ENCODE data around the gene PTGR2.
"Not testable (repeated sequence)": the region's sequence is repeated elsewhere in the genome, so short reads cannot be mapped to it uniquely, and the experiment has no call there.

Gene PTGR2

DNA sequence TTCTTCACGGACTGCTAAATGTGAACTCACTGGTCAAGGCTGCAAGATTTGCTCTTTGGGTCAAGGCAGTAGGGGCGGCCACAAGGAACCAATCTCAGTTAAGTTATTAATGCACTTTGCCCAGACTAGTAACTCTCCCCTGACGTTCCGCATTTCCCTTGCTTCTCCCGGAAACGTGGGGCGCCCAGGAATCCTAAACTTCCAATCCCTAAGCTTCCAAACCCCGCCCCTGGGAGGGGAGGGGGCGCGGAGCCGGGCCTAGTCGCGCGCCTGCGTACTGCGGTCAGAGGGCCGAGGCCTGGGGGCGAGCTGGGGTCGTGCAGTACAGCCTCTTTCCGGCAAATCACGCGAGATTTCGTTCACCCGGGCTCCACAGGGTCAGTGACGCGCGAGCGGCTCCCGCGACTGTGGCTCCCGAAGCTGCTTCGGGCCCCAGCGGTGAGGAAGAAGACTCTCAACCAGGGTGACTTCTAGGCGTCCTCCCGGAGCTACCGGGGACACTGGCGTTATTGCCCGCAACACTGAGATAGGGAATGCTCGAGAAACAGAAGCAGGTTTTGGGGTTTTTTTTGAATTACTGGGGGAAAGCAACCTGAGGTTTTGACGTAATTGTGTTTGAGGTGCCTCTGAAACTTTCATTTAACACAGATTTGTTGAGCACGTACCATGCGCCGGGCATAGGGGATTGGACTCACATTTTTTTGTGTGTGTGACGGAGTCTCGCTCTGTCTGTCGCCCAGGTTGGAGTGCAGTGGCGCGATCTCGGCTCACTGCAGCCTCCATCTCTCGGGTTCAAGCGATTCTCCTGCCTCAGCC lies at the start of gene PTGR2:
Gene PTGR2, plus strand, starts transcription at position 265 of the 816 bp plus-strand sequence. CDS start 7,032 bp downstream, outside the sequence.
- DNase-seq: peak; percentile 99

DNA sequence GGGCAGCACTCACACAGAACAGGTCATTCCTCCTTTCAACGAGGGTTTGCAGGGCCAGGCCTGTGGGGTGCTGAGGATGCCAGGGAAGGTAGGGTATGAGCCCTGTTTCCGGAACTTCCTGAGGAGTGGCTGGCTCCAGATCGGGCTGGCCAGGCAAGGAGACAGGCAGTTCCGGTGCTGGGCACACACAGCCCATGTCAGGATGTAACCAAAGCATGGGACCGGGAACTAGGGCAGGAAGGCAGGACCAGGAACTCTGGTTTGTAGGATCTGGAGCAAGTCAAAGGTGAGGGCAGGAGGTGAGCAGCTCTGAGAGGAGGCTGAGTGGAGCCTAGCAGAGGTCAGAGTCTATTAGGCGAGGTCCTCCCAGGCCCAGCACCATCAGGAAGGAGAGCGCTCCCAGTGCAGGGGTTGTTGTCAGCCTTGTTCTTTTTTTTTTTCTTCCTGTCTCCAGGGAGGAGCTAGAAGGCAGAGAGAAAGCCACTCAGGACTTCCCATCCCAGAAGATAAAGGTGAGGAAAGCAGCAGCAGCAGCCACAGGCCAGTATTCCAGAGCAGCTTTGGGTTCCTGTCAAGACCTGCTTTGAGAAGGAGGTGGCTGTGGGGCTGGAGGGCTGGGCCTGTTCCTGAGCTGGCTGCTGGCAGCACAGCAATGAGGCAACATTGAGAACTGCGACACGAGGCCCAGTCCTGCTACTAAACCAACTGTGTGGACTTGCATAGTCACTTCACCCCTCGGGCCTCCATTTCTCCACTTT lies 49.0 kb upstream of the PTGR2 start:
- peak; percentile 86 for DNase-seq

GRCh38 chr14:73804636-73805035 lies 47.0 kb upstream of the PTGR2 start:
- DNase-seq: no peak

DNA sequence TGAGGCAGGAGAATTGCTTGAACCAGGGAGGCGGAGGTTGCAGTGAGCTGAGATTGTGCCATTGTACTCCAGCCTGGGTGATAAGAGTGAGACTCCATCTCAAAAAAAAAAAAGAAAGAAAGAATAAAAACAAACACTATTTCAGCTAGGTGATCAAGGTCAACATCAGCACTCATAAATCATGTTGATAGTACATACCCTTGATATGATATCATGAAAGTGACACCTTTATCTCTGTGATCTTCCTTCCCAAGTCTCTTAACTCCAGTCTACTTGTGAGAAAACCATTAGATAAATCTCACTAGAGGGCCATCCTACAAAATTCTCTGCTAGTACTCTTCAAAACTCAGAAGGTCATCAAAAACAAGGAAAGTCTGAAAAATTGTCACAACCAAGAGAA lies 44.2 kb upstream of the PTGR2 start:
- no peak for DNase-seq

DNA sequence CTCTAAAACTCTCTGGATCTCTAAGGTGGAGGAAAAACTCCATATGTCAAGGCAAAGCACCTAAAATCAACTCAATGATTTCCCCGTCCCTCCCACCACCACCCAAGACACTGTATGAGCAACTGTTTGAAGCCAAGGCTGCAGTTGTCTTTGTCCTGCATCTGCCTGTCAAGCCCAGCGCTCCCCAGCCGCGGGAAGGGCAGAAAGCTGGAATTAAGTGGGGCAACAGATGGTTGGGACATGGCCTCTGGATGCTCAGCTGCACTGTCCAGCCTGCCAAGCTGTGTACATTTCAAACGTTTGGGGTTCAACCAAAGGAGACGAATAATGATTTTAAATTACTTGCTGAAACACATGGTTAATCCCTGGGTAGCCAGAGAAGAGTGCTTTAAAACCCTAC lies 42.2 kb upstream of the PTGR2 start:
- DNase-seq: no peak

DNA sequence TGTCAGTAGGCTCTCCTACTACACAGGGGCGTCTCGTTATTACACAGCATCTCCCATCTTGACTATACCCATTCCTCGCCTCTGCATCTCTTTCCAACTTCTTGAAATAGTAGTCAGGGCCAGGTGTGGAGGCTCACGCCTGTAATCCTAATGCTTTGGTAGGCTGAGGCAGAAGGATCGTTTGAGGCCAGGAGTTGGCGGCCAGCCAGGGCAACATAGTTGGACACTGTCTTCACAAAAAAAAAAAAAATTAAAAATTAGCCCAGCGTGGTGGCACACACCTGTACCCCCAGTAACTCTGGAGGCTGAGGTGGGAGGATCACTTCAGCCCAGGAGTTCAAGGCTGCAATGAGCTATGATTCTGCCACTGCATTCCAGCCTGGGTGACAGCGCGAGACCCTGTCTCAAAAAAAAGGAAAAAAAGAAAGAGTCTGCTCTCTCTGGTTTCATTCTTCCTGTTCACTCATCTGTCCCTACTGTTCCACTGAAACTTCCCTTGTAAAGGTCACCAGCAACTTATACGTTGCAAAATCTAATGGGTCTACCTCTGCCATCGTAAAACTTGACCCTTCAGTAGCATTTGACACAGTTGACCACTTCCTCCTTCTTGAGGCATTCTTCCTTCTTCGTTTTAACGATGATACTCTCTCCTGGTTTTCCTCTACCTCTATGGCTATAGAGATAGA lies 41.0 kb upstream of the PTGR2 start:
- DNase-seq: no peak

GRCh38 chr14:73811164-73811503 lies 40.5 kb upstream of the PTGR2 start:
- no peak for DNase-seq

DNA sequence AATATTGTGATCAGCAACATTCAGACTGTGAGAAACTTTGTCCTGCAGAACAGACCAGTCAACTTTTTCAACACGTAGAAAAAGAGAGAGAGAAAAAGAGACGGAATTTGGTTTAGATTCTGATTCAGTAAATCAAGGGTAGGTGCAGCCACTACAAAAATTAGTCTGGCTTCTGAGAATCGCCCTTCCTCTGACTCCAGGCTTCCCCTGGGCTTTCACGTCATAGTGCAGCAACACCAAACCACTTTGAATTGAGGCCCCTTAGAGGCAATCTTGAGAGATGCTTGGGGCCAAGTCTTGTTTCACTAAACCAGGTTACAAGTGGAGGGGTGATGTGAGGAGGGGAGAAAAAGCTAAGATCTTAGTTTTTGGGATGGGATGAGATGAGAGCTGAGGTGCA lies 37.5 kb upstream of the PTGR2 start:
- no peak for DNase-seq

DNA sequence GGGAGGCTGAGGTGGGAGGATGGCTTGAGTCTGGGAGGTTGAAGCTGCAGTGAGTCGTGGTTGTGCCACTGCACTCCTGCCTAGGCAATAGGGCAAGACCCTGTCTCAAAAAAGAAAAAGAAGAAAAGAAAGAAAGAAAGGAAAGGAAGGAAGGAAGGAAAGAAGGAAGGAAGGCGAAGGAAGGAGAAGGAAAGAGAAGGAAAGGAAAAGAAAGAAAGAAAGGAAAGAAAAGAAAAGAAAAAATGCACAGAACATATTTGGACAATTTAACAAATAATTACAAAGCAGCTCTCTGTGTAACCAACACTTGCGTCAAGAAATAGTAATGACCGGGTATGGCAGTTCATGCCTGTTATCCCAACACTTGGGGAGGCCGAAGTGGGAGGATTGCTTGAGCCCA lies 35.8 kb upstream of the PTGR2 start:
- no peak for DNase-seq

DNA sequence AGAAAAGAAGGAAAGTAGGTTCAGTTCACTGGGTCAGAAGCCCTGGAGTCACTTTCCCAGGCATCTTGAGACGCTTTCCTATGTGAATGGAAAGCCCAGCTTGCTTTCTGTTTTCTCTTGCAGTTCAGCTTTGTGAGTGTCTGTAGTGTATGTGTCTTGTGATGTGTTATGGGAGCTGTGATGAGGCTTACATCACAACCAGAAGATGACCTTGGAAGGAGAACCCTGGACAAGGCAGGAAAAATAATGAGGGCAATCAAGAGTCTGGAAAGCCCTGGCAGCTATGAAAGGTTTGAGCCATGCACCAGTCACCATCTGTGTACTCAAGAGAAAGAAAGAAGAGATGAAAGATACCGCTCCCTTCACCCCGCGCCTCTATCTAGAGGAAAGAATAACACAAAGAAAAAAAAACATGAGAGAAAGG lies 35.2 kb upstream of the PTGR2 start:
- no peak for DNase-seq

DNA sequence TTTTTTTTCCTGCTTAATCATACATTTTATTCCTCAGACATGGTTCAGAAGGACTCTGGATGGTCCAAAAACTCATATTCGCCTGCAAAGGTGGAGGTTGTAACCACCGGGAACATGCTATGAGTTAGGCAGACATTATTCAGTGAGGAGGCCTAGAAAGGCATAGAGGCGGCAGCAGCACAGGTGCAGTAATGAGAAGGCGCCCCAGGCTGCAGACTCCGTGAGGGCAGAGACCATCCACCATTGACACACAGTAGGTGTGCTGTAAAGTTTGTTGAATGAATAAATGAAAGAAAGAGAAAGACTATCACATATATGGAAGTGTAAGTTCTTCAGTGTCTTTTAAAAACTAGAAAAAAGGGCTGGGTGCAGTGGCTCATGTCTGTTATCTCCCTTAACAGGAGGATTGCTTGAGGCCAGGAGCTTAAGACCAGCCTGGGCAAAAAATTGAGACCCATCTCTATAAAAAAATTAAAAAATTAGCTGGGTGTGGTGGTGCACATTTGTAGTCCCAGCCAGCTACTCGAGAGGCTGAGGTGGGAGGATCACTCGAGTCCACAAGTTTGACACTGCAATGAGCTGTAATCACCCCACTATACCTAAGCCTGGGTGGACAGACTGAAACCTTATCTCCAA lies 34.5 kb upstream of the PTGR2 start:
- no peak for DNase-seq

- no peak for DNase-seq
Measured at GRCh38 chr14:73818821-73819220, 32.8 kb upstream of the PTGR2 start.

DNA sequence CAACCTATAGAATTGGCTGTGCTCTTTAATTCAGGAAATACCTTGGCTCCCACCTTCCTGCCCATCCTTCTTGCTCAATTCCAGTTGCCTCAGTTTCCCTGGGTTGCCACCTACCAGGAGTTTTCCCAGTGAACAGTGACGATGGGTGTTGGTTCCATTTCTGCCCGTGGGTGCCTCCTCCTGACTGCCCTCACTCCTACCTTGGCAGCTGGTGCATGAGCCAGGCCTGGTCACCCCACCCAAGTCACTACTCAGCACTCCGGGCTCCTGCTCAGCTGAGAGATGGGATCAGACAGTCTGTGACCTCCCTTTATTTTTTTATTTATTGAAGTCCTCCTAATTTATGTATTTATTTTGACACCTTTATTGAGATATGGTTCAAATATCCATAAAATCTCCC lies 31.0 kb upstream of the PTGR2 start:
- no peak for DNase-seq

DNA sequence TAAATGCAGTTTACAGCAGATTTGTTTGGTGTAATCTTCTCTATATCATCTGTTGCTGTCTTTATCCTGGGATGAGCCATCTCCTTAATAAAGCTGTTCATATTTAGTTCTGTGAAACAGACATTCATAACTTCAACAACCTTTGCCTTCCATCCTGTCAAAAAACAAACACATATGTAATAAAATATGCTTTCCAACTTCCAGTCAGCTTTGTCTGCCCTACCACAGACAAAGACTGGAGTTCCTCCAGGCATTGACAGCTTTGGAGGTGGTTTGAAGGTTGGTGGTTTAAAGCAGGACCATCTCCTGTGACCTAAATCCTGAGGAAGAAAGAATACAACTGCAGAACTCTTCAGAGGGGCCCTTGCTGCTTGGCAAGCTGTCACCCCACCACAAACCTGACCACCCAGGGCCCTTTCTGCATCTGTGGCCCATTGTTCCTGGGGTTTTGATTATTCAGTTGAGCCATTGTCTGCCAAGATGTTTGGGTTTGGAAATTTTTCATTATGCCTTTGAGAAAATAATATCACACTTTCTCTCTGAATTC lies 28.2 kb upstream of the PTGR2 start:
- no peak for DNase-seq

- no peak for DNase-seq
Measured at GRCh38 chr14:73824127-73824526, 27.5 kb upstream of the PTGR2 start.

- DNase-seq: no peak
Measured at GRCh38 chr14:73824536-73824935, 27.1 kb upstream of the PTGR2 start.

GRCh38 chr14:73825551-73826188 lies 26.0 kb upstream of the PTGR2 start:
- DNase-seq: peak; percentile 91

DNA sequence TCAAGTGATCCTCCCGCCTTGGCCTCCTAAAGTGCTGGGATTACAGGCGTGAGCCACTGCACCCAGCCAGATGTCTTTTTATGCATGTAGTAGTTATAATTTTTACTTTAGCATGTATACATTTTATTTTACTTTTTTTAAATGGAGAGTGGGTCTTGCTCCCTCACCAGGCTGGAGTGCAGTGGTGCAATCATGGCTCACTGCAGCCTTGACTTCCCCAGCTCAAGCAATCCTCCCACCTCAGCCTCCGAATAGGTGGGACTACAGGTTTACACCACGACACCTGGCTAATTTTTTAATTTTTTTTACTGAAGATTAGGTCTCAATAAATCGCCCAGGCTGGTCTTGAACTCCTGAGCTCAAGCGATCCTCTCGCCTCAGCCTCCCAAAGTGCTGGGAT lies 24.4 kb upstream of the PTGR2 start:
- DNase-seq: not testable (repeated sequence)

- DNase-seq: no peak
Measured at GRCh38 chr14:73829071-73829470, 22.6 kb upstream of the PTGR2 start.

DNA sequence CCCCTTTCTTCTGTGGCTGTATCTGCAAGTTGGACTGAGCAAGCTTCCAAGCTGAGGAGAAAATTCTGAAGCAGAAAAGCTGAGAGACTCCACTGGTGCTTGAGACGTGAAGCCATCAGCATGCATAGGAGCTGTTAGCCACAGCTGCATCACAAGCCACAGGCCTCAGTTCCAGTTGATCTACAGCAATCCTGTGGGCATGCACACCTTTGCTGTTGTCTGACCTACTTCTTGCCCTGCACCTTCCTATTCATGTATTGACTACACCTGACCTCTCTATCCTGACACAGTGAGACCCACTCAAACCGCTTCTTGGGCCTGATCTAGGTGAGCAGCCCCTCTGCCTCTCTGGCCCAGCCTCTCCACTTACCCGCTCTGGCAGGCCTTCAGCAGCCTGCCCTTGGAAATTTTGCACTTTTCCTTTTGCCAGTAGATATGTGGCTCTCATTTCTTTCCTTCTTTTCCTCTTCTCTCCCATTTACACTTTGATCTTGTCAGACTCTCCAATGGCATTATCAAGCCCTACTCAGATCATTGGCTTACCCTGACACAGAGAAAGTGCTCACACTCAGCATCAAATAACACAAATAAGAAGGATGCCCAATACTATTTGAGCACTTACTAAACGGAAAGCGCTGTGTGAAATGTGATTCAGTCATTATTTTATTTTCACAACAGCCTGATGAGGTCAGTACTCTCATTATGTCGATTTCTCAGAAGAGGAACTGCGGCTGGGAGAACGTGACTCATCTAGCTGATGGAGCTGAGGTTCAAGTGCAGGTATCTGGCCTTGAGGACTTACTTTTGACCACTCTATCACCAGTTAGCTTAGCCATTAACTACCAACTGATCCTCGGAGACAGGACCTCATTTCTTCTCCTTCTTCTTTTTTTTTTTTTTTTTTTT lies 21.9 kb upstream of the PTGR2 start:
- DNase-seq: no peak

DNA sequence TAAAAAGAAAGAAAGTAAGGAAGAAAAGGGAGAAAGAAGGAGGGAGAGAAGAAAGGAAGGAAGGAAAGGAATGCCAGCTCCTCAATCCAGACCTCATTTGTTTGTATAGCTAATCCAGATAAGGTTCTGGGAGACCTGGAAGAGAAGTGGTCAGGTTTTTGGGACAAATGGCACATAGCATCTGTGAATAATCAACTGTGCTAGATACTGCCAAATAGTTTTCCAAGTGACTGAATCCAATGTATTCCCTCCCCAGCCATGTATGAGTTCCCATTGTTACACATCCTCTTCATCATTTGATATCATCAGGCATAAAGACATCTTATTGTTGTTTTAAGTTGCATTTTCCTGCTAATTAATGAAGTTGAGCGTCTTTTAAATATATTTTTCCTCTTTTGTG lies 18.6 kb upstream of the PTGR2 start:
- DNase-seq: no peak
